HL-60 (cell line): ENCODE data around the gene PAX5.

ENCODE experiments used
- DNase-seq, 2 experiments: peaks; one replicate each; pipeline ENCODE4 v3.0.0-alpha.2; 2010 to 2020; ENCODE audit warnings: low read depth in 1 of 2, low spot score in 1 of 2
- H3K27ac ChIP-seq: fragments of 250-450 bp; sonication (Bioruptor Pico); replicated peaks from 2 replicates; pipeline ENCODE4 v1.5.1; 2020; ENCODE audit warnings: mild to moderate bottlenecking, moderate library complexity
- H3K27me3 ChIP-seq: fragments of 250-450 bp; sonication (Bioruptor Pico); 2 replicates; pipeline ENCODE4 v1.5.1; 2021; ENCODE audit warnings: mild to moderate bottlenecking, moderate library complexity; ENCODE audit not compliant: insufficient read depth, poor library complexity, severe bottlenecking
- H3K4me3 ChIP-seq: replicated peaks from 2 replicates; pipeline ENCODE4 v1.5.1; 2011; ENCODE audit warnings: mild to moderate bottlenecking, control low read depth, low read length; ENCODE audit not compliant: insufficient read depth
- CTCF ChIP-seq: IDR thresholded peaks from one replicate; pipeline ENCODE4 v1.5.1; 2011; ENCODE audit warnings: low read length, control low read depth, inconsistent platforms; ENCODE audit not compliant: insufficient read depth
- GABPA ChIP-seq: IDR thresholded peaks from 2 replicates; pipeline ENCODE4 v1.6.1; 2012; ENCODE audit warnings: low read depth
- POLR2AphosphoS5 ChIP-seq: IDR thresholded peaks from 2 replicates; pipeline ENCODE4 v1.6.1; 2012; ENCODE audit warnings: low read depth
- REST ChIP-seq: IDR thresholded peaks from 2 replicates; pipeline ENCODE4 v1.6.1; 2012; ENCODE audit warnings: low read depth; ENCODE audit not compliant: insufficient replicate concordance
- SPI1 ChIP-seq: IDR thresholded peaks from 2 replicates; pipeline ENCODE4 v1.6.1; 2012; ENCODE audit warnings: low read depth, mild to moderate bottlenecking, borderline replicate concordance

PAX5 gene

GRCh38 chr9:37026931-37027581 lies 7.0 kb downstream of the PAX5 start:
- no peak for DNase-seq
- Histone ChIP-seq H3K27ac (no peak overlapping the region), H3K27me3 (peaks cover 79% of the 10 kb centered on the region), H3K4me3 (peak overlapping the region; percentile 20)
- TF ChIP-seq CTCF (no peak), POLR2AphosphoS5 (no peak), SPI1 (no peak), GABPA (no peak), REST (no peak)

GRCh38 chr9:37026113-37026930 lies 7.7 kb downstream of the PAX5 start:
- peaks cover 74% of the 10 kb centered on the region for H3K27me3 ChIP-seq
- H3K4me3 ChIP-seq, result 0 out of 2 replicates have a peak overlapping the region, but pooled peaks have one; percentile 5
- no peak for DNase-seq
- TF ChIP-seq CTCF (no peak), POLR2AphosphoS5 (no peak), REST (no peak), SPI1 (no peak), GABPA (no peak)
- H3K27ac ChIP-seq, result no peak overlapping the region

GRCh38 chr9:37025823-37026112 lies 8.3 kb downstream of the PAX5 start:
- Histone ChIP-seq H3K27ac (no peak overlapping the region), H3K4me3 (peak overlapping the region; percentile 0; the same call in 1 of the 2 replicates)

More at GRCh38 chr9:37025823-37026112, 8.3 kb downstream of the PAX5 start:
- H3K27me3 ChIP-seq, result peaks cover 72% of the 10 kb centered on the region
- TF ChIP-seq GABPA (no peak), SPI1 (no peak), REST (no peak), POLR2AphosphoS5 (no peak), CTCF (no peak)
- DNase-seq, result no peak
